ENCODE results near the gene SLC30A7. TPM values are rescaled to one million over a fixed set of nuclear protein-coding genes. Genes with fewer than 3 reads are reported as not detected.

The SLC30A7 gene
- polyA plus RNA-seq, 1 of the 3 experiments (the other 2 are of a cell fraction) = 4.0 TPM

- CTCF ChIA-PET = interaction anchor here (1.1 to 4.2 kb wide), 5 partner anchors 11 to 380 kb away, joined by 3 to 25 read pairs (median 9); no protein-coding TSS in a partner anchor
- H3K9me3 ChIP-seq = no peaks in the 10 kb centered on the region; the same call in 1 of the 2 replicates
- no peaks in the 10 kb centered on the region for H3K9me2 ChIP-seq
- no peak overlapping the region for H2AFZ ChIP-seq (ENCODE audit: low read depth)
- no peak for TF ChIP-seq TCF12 (IDR thresholded peaks at IDR 0.05)
- TF ChIP-seq EZH2phosphoT487 (IDR thresholded peaks at IDR 0.05; ENCODE audit: borderline replicate concordance, low read depth) = no peak
- no peak for TF ChIP-seq NRF1 (IDR thresholded peaks at IDR 0.05; ENCODE audit: low read depth, low read length)
- TF ChIP-seq NFIC (IDR thresholded peaks at IDR 0.05; ENCODE audit: borderline replicate concordance) = no peak
- no peak for TF ChIP-seq TAF1 (IDR thresholded peaks at IDR 0.05; ENCODE audit: borderline replicate concordance, low read depth, low read length)
- no peak for TF ChIP-seq RAD21 (IDR thresholded peaks at IDR 0.05; ENCODE audit: low read length)
- TF ChIP-seq GATA2 (CRISPR knock-in tag; IDR thresholded peaks at IDR 0.05) = no peak
- TF ChIP-seq SMC3 (IDR thresholded peaks at IDR 0.05; ENCODE audit: low read depth, low read length) = no peak
- no peak for TF ChIP-seq TEAD4 (IDR thresholded peaks at IDR 0.05; ENCODE audit: borderline replicate concordance, insufficient read depth)
- no peak for TF ChIP-seq POLR2AphosphoS5 (IDR thresholded peaks at IDR 0.05; ENCODE audit: low read depth, low read length)
- no peak for TF ChIP-seq RFX5 (IDR thresholded peaks at IDR 0.05; ENCODE audit: low read length)
- H3K4me1 ChIP-seq (ENCODE audit: control insufficient read depth in 1 of 2, insufficient read depth in 2 of 2, low read depth in 1 of 2, low read length in 1 of 2) = no peaks in the 10 kb centered on the region; a peak in 1 of 4 replicates
- H3F3A ChIP-seq (replicated peaks; ENCODE audit: insufficient read depth) = peaks cover 13% of the 10 kb centered on the region
- no peak overlapping the region for H3K4me3 ChIP-seq (ENCODE audit: low read depth in 2 of 2, low read length in 1 of 2)
- peaks cover 37% of the 10 kb centered on the region for H3K79me2 ChIP-seq (ENCODE audit: insufficient read depth)
- H3K4me2 ChIP-seq = no peak overlapping the region
- 100% methylated on average over 1 of the region's 1 CpG for WGBS (ENCODE audit: low lambda C conversion rate)
- POLR2A ChIA-PET = no interaction called here
- no peak for DNase-seq
- no peak overlapping the region for H3K27ac ChIP-seq (ENCODE audit: low read depth in 2 of 2, low read length in 1 of 2)
- no peak overlapping the region for H3K9ac ChIP-seq
- no peaks in the 10 kb centered on the region for H4K20me1 ChIP-seq (ENCODE audit: insufficient read depth)
- no peaks in the 10 kb centered on the region for H3K27me3 ChIP-seq (ENCODE audit: insufficient read depth)
- H3K36me3 ChIP-seq (replicated peaks in 1 of 2; ENCODE audit: control insufficient read depth in 1 of 2, insufficient read depth in 2 of 2, low read length in 1 of 2) = peaks cover 88 to 90% of the 10 kb centered on the region in 2 experiments
Observed at GRCh38 chr1:100907887-100908286, 12.0 kb downstream of the SLC30A7 start.

GRCh38 chr1:100909018-100909417, 13.1 kb downstream of the SLC30A7 start:
- Histone ChIP-seq H2AFZ (ENCODE audit: low read depth) (no peak overlapping the region), H3F3A (replicated peaks; ENCODE audit: insufficient read depth) (peaks cover 17% of the 10 kb centered on the region), H3K4me2 (no peak overlapping the region), H3K9me2 (no peaks in the 10 kb centered on the region), H3K79me2 (ENCODE audit: insufficient read depth) (peaks cover 30% of the 10 kb centered on the region), H3K27me3 (ENCODE audit: insufficient read depth) (no peaks in the 10 kb centered on the region), H3K9ac (no peak overlapping the region), H4K20me1 (ENCODE audit: insufficient read depth) (no peaks in the 10 kb centered on the region), H3K4me1 (ENCODE audit: control insufficient read depth in 1 of 2, insufficient read depth in 2 of 2, low read depth in 1 of 2, low read length in 1 of 2) (no peaks in the 10 kb centered on the region; a peak in 1 of 4 replicates), H3K36me3 (replicated peaks in 1 of 2; ENCODE audit: control insufficient read depth in 1 of 2, insufficient read depth in 2 of 2, low read length in 1 of 2) (peaks cover 89 to 92% of the 10 kb centered on the region in 2 experiments), H3K4me3 (ENCODE audit: low read depth in 2 of 2, low read length in 1 of 2) (no peak overlapping the region), H3K27ac (ENCODE audit: low read depth in 2 of 2, low read length in 1 of 2) (no peak overlapping the region), H3K9me3 (no peaks in the 10 kb centered on the region; the same call in 1 of the 2 replicates)
- DNase-seq = no peak
- CTCF ChIA-PET = interaction anchor here (1.1 to 4.2 kb wide), 5 partner anchors 10 to 379 kb away, joined by 3 to 25 read pairs (median 9); no protein-coding TSS in a partner anchor
- no peak for TF ChIP-seq ZBTB33 (IDR thresholded peaks at IDR 0.05; ENCODE audit: borderline replicate concordance, low read depth)
- TF ChIP-seq EZH2phosphoT487 (IDR thresholded peaks at IDR 0.05; ENCODE audit: borderline replicate concordance, low read depth) = no peak
- TF ChIP-seq USF2 (IDR thresholded peaks at IDR 0.05; ENCODE audit: borderline replicate concordance, low read depth, low read length) = no peak
- no peak for TF ChIP-seq TCF12 (IDR thresholded peaks at IDR 0.05)
- TF ChIP-seq EP300 (IDR thresholded peaks at IDR 0.05; ENCODE audit: borderline replicate concordance in 1 of 2, low read depth in 1 of 2, low read length in 1 of 2) = no peak
- POLR2A ChIA-PET = no interaction called here
